ENCODE results near the gene GRIK5.
"Not testable (repeated sequence)": the region's sequence is repeated elsewhere in the genome, so short reads cannot be mapped to it uniquely, and the experiment has no call there.

The GRIK5 gene

DNA sequence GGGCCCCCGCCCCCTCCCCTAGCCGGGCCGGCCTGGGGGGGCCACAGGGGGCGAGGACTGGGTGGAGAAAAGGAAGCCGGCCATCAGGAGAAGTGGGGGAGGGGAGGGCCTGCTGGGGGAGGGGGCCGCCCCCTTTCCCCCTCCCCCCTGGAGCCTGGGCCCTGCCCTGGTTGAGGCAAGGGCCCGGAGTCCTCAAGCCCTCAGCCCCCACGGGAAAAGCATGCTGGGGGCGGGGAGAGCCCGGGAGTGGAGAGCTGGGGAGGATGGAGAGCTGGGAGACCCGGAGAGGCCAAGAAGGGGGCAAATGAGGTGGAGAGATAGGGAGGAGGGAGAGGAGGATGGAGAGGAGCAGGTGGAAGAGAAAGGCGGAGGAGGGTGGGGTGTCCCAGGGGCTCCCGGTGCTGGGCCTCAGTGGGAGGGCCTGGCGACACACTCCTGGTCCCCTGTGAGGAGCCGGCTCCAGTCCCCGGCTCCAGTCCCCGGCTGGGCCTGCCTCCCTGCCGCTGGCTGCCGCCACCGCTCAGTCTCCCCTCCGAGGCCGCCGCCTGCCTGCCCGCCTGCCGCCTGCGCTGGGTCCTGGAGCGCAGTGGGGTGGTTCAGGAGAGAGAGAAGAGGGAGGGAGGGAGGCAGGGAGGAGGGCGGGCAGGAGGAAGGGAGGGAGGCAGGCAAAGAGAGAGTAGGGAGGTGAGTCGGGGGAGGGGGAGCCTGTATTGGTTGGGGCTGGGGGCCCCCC is at the start of gene GRIK5:
TSS of gene GRIK5 (minus strand) at position 588 of the 733 bp plus-strand sequence. CDS start 4,436 bp downstream, outside the sequence.
- no peak for DNase-seq (ENCODE audit: low read depth in 2 of 2)

- no peak for DNase-seq (ENCODE audit: low read depth in 2 of 2)
Observed at GRCh38 chr19:42117076-42117475, 47.1 kb upstream of the GRIK5 start.

DNA sequence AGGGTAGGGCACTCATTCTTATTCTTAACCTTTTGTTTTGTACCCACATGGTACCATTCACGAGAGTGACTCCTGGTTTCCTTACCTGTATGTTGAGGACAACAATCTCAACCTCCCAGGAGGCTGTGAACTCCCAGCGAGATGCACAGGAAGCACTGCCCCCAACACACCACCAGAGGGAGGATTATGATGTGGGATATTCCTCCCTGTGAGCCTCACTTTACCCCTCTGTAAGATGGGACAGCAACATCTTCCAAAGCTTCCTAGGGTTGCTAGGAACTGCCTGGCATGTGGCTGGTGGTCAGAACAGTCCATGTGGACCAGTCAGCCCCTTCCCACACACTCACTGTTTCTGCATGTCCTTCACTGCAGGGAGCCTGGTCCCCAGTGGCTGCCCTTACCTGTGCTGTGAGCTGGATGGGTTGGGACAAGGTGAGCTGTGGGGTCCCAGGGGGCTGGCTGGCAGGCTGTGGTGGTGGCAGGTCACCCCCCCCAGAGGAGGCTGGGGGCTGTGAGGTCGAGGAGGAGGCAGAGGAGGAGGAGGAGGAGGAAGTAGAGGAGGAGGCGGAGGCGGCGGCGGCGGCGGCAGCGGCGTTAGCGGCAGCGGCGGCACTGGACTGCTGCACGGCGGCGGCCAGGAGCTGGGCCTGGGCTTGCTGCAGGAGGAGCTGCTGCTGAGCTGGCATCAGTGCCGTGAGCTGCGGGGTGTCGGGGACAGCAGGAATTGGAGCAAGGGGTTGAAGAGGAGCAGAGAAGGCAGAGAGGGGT is 46.5 kb upstream of the GRIK5 start:
- DNase-seq (ENCODE audit: low read depth in 2 of 2), result no peak

- no peak for DNase-seq (ENCODE audit: low read depth in 2 of 2)
Observed at GRCh38 chr19:42115705-42116104, 45.7 kb upstream of the GRIK5 start.

- DNase-seq (ENCODE audit: low read depth in 2 of 2), result no peak
Observed at GRCh38 chr19:42115219-42115618, 45.2 kb upstream of the GRIK5 start.

DNA sequence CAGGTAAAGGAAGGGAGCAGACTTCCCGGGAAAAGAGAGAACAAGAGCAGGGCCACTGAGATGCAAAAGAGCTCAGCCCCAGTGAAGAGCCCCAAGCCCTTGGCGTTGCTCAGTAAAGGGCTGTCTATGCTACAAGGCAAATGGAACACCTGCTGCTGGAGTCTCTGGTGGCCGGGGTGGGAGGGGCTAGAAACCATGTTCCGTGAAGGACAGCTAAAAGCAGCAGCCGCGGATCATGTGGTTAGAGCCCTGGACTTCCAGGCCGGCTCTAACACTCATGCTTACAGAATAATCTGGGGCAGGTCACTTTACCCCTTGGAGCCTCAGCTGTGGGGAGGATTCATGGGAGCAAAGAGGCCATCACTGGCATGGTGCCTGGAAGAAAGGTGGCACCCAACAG is 44.4 kb upstream of the GRIK5 start:
- DNase-seq (ENCODE audit: low read depth in 2 of 2), result no peak

DNA sequence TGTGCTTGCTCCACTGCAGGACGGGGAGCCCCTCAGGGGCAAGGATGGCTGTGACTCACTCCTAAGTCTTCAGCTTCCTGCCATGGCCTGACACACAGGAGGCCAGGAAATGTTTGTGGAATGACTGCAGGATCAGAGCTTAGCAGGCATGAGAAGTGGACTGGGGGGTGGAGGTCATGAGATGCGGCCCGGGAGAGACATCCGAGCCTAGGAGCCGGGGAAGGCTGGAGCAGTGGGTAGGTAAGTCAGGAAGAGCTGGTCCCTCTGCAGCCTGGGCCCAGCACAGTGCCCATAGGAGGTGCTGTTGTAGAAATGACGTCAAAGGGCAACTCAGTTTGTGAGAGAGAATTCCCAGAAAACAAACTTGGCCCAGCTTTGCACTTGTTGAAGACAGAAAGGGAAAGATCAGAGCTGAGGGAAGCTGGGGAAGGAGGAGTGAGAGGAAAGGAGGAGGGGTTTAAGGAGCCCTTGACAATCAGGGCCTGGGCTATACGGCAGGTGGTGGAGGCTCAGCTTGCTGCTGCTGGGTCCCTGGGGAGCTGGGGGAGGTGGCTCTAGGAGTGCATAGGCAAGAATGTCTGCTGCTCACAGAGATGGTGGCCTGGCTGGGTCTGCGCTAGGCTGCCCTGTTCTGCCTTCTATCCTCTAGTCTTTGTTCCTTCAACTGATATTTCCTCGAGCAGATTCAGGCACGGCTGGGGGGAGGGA is 43.8 kb upstream of the GRIK5 start:
- DNase-seq (ENCODE audit: low read depth in 2 of 2), result no peak

DNA sequence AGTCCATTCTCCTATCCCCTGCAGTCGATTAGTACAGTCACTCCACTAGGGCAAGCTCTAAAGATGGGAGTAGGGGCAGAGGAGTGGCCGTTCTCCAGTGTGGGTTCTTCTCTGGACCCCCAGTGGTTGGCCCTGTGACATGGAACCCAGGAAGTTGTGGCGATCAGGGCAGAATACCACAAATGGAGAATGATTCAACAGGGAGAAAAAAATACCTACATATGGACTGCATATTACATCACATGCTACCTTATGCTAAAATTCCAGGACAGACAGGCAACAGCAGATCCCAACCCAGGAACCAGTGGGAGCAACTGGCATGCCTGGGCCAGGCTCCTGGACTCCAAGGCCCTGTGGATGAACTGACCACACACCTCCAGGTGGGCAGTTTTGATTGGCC is 41.8 kb upstream of the GRIK5 start:
- DNase-seq (ENCODE audit: low read depth in 2 of 2), result no peak

DNA sequence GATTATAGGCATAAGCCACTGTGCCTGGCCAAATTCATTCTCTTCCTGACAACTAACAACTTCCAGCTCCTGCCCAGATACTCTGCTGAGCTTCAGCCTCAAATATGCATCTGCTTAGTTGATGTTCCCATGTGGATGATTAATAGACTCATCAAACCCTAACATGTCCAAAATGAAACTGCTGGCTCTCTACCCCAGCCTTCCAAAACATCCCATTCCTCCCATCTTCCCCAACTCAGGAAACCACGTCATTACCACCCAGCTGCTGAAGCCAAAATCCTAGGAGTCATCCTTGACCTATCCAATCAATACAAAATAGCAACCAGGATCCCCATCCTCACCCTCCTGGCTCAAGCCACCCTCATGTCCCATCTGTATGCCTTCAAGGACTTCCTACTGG is 41.4 kb upstream of the GRIK5 start:
- DNase-seq (ENCODE audit: low read depth in 2 of 2), result no peak

DNA sequence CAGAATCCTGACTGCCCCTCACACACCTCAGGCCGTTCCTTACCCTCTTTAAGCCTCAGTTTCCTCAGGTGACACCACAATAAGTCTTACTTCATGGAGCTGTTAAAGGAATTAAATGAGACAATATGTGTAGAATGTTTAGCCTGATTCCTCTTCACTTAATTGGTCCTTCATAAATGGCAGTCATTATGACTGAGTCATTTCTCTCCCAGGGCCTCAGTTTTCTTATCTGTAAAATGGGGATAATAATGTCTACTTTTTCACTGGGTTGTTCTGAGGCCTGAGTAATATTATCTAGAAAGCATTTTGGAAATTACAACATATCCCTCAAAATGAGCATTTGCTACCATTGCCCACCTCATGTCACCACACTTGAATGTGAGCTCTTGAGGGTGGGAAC is 40.7 kb upstream of the GRIK5 start:
- no peak for DNase-seq (ENCODE audit: low read depth in 2 of 2)

DNA sequence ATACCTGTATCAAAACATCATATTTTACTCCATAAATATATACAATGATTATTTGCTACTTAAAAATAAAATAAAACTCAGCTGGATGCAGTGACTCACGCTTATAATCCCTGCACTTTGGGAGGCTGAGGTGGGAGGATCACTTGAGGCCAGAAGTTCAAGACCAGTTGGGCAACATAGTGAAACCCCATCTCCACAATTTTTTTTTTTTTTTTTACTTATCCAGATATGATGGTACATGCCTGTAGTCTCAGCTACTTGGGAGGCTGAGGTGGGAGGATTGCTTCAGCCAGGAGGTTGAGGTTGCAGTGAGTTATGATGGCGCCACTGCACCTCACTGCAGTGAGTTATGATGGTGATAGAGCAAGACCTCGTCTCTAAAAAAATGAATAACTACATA is 39.9 kb upstream of the GRIK5 start:
- DNase-seq (ENCODE audit: low read depth in 2 of 2), result no peak

- peak; percentile 77 to 80 for DNase-seq (ENCODE audit: low read depth in 2 of 2)
Observed at GRCh38 chr19:42108527-42109389, 38.8 kb upstream of the GRIK5 start.

GRCh38 chr19:42105368-42105767 is 35.4 kb upstream of the GRIK5 start:
- DNase-seq (ENCODE audit: low read depth in 2 of 2), result no peak

DNA sequence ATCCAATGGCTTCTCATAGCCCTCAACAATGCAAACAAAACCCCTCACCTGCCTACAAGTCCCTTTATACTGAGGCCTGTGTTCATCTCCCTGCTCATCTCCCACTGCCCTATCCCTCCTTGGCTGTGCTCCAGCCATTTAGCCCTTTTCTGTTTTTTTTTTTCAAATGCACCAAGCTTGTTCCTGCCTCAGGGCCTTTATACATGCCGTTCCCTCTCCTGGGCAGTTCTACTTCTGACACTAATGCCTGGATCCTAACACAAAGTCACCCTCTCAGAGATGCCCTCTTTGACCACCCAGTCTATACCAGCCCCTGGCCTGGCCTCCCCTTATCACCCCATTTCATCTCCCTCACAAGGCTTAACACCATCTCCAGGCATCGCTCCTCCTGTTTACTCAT is 32.9 kb upstream of the GRIK5 start:
- DNase-seq (ENCODE audit: low read depth in 2 of 2), result no peak

GRCh38 chr19:42100241-42100640 is 30.2 kb upstream of the GRIK5 start:
- DNase-seq (ENCODE audit: low read depth in 2 of 2), result not testable (repeated sequence)

DNA sequence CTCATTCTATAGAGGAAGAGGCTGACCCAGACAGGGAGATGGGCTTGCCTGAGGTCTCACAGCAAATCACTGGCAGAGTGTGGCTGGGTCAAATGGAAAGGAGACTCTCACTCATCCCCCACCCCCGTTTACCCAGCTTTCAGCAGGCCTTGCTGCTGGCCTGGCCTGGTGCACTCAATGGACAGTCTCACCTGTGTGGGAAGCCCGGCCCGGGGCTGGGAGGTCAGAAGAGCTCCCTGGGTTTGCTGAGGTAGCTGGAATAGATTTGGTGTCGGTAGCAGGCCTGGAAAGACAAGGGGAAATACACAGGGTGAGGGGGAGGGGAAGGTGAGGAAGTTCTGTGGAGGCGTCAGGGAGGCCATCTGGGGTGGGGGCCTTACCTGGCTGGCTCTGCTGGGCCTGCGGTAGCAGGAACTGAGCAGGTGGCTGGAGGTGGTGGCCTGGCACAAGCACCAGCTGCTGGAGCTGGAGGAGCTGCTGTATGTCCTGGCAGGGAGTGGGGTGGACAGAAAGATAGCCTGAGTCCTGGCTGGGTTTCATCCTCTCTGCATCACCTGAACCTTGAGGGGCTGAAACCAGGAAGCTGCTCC is 29.4 kb upstream of the GRIK5 start:
- DNase-seq (ENCODE audit: low read depth in 2 of 2), result no peak

- no peak for DNase-seq (ENCODE audit: low read depth in 2 of 2)
Observed at GRCh38 chr19:42098781-42099180, 28.8 kb upstream of the GRIK5 start.

- no peak for DNase-seq (ENCODE audit: low read depth in 2 of 2)
Observed at GRCh38 chr19:42097461-42097860, 27.5 kb upstream of the GRIK5 start.

DNA sequence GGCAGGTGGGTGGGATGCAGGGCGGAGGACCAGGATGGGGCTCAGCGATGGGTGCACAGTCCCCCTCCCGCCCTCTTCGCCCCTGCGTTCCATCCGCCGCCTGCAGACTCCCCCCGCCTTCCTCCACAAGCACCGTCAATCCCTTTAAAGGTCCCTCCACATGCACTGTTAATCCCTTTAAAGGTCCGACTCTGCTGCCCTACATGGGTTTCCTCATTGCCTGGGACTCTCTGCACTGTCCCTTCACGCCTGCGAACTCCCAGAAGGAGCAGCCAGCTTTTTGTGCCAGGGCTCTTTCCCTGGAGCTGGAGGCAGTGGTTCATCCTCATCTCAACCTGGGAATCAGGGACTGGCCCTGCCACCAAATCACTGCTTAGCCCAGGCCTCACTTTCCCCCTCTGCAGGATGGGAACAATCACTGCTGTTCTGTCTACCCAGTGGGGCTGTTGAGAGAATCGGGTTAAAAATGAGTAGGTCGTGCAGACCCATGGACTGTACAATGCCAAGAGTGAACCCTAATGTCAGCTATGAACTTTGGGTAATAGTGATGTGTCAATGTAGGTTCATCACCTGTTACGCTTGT is 26.3 kb upstream of the GRIK5 start:
- DNase-seq (ENCODE audit: low read depth in 2 of 2), result no peak

DNA sequence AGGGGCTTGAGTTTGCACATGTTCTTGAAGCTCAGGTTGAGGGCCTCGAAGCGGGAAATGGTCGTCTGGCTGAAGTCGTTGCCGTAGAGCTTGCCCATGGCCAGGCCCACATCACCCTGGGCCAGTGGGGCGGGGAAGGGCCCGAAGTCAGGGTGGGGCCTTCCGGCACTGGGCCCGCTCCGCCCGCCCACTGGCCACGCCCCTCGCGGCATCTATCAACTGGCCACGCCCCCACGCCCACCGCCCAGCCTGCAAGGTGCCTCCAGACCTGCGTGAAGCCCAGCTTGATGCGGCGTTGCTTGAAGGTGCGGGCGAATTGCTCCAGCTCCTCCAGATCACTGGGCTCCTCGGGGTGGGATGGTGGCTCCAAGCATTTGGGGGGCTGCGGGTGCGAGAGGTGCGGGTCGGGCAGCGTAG is 25.8 kb upstream of the GRIK5 start:
- no peak for DNase-seq (ENCODE audit: low read depth in 2 of 2)

Measured in activated CD8-positive, alpha-beta memory T cell treated with anti-CD3 and anti-CD28 coated beads for 4 hours (primary cell).